Omental fat pad (tissue), 4 donors: Measurements from ENCODE around the gene CNEP1R1. TPM values are rescaled to one million over a fixed set of nuclear protein-coding genes. Genes with fewer than 3 reads are reported as not detected.

Experiments
- ATAC-seq: fragments of 150-250 bp; one replicate; pipeline ENCODE4 v1.9.1; 2016; ENCODE audit warnings: mild to moderate bottlenecking, moderate library complexity; ENCODE audit not compliant: low FRiP score
- DNase-seq: peaks from one replicate; pipeline ENCODE4 v3.0.0-alpha.2; 2019; ENCODE audit warnings: low spot score
- CTCF ChIP-seq, 3 donors: fragments of 450-650 bp; IDR thresholded peaks; one replicate each; pipeline ENCODE4 v1.5.1; 2016 to 2017; ENCODE audit warnings: antibody characterized with exemption in 3 of 3, mild to moderate bottlenecking in 3 of 3, moderate library complexity in 2 of 3
- small RNA-seq: library from RNA; depleted of rRNA; stranded (forward); fragments of <200 nt; gene quantifications from one replicate; pipeline ENCODE3, GENCODE V24; 2016
- total RNA-seq, 4 donors: library from RNA; depleted of rRNA; stranded (reverse); fragments of >200 nt; gene quantifications; one replicate each; pipeline ENCODE4 v1.1.0, GENCODE V29; 2016

The CNEP1R1 gene
- total RNA-seq, 4 donors from 2014 or later: 15.1 to 29.5 (median 21.1) TPM

- DNase-seq (no peak), ATAC-seq (no peak)
- TF ChIP-seq CTCF (IDR thresholded peaks at IDR 0.05): no peak
Observed at GRCh38 chr16:50081428-50082018, 56.5 kb downstream of the CNEP1R1 start.

GRCh38 chr16:50083996-50084395 is 59.0 kb downstream of the CNEP1R1 start:
- TF ChIP-seq CTCF (IDR thresholded peaks at IDR 0.05): no peak
- ATAC-seq (no peak), DNase-seq (no peak)

DNA sequence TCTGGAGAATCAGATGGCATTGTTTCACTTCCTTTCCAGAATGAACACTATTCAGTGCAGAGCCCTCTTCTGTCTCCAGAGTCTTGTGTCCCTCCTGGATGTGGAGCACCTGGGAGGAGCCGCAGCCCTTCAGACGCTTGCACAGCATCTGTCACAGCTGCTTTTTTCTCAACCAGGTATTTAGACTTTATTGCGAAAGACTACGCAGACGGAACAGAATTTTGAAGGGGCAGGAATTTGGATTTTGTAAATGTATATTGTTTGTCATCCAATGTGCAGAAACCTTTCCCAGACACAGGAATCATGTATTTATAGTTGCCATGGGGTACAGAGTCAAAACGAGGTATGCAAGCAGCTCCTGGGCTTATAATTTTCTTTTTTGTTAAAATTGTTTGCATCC is 61.2 kb downstream of the CNEP1R1 start:
- TF ChIP-seq CTCF (IDR thresholded peaks at IDR 0.05): no peak
- DNase-seq: no peak
- no peak for ATAC-seq

Small RNA genes within 50 kb of the gene (small RNA-seq; reads per million reads assigned to genes)
- not detected for gene RF00017

Other genes with a start within 250 kb of the CNEP1R1 start
- gene ZNF423, start 169.1 kb upstream of the CNEP1R1 start, total RNA-seq: 10 to 100 TPM in 1 of 4 donors, 1 to 10 TPM in 3; 6.6 to 22.9 (median 8.6) TPM
- 10 to 100 TPM; 15.6 to 51.8 (median 25.3) TPM for gene HEATR3, start 40.7 kb downstream of the CNEP1R1 start, total RNA-seq
- 10 to 100 TPM; 10.7 to 15.6 (median 13.2) TPM for gene TENT4B, start 128.1 kb downstream of the CNEP1R1 start, total RNA-seq
- 10 to 100 TPM; 14.0 to 38.9 (median 21.4) TPM for gene ADCY7, start 241.3 kb downstream of the CNEP1R1 start, total RNA-seq